Measurements from ENCODE around the gene CMIP.

Gene CMIP

GRCh38 chr16:81532491-81533174, 88.0 kb downstream of the CMIP start:
- H3K4me3 ChIP-seq (ENCODE audit: insufficient read depth, low read length, poor library complexity, severe bottlenecking) = no peak overlapping the region
- H3K9ac ChIP-seq (ENCODE audit: low read length) = no peak overlapping the region
- no peaks in the 10 kb centered on the region for H3F3A ChIP-seq (ENCODE audit: insufficient read depth)
- H3K9me2 ChIP-seq (replicated peaks; ENCODE audit: insufficient read depth, low read length) = no peaks in the 10 kb centered on the region
- peaks cover 3% of the 10 kb centered on the region; the same call in 1 of the 2 replicates for H4K20me1 ChIP-seq (ENCODE audit: low read depth, low read length)
- no peak overlapping the region for H3K4me2 ChIP-seq (ENCODE audit: low read depth, low read length, poor library complexity, severe bottlenecking)
- H3K27ac ChIP-seq (ENCODE audit: low read depth, low read length) = no peak overlapping the region
- TF ChIP-seq EZH2phosphoT487 (conservative IDR thresholded peaks at IDR 0.05; ENCODE audit: low read length) = no peak
- peaks cover 30% of the 10 kb centered on the region for H3K79me2 ChIP-seq (ENCODE audit: insufficient read depth, low read length)
- no peaks in the 10 kb centered on the region for H3K9me3 ChIP-seq (ENCODE audit: insufficient read depth, low read length)
- H2AFZ ChIP-seq (ENCODE audit: low read depth, low read length, severe bottlenecking) = no peak overlapping the region
- H3K36me3 ChIP-seq (ENCODE audit: low read length) = no peaks in the 10 kb centered on the region
- H3K27me3 ChIP-seq (ENCODE audit: low read length) = no peaks in the 10 kb centered on the region

GRCh38 chr16:81533175-81533507, 88.5 kb downstream of the CMIP start:
- Histone ChIP-seq H2AFZ (ENCODE audit: low read depth, low read length, severe bottlenecking) (no peak overlapping the region), H4K20me1 (ENCODE audit: low read depth, low read length) (peaks cover 3% of the 10 kb centered on the region; the same call in 1 of the 2 replicates), H3K79me2 (ENCODE audit: insufficient read depth, low read length) (peaks cover 29% of the 10 kb centered on the region; the same call in 1 of the 2 replicates), H3K9ac (ENCODE audit: low read length) (no peak overlapping the region), H3K27me3 (ENCODE audit: low read length) (no peaks in the 10 kb centered on the region), H3K36me3 (ENCODE audit: low read length) (no peaks in the 10 kb centered on the region), H3K4me3 (ENCODE audit: insufficient read depth, low read length, poor library complexity, severe bottlenecking) (no peak overlapping the region), H3K4me2 (ENCODE audit: low read depth, low read length, poor library complexity, severe bottlenecking) (no peak overlapping the region), H3K9me3 (ENCODE audit: insufficient read depth, low read length) (no peaks in the 10 kb centered on the region), H3K27ac (ENCODE audit: low read depth, low read length) (no peak overlapping the region), H3F3A (ENCODE audit: insufficient read depth) (no peaks in the 10 kb centered on the region), H3K9me2 (replicated peaks; ENCODE audit: insufficient read depth, low read length) (no peaks in the 10 kb centered on the region)
- TF ChIP-seq CTCF (IDR thresholded peaks at IDR 0.05; ENCODE audit: insufficient read depth, low read length, poor library complexity, severe bottlenecking) (no peak), EZH2phosphoT487 (conservative IDR thresholded peaks at IDR 0.05; ENCODE audit: low read length) (no peak)

GRCh38 chr16:81535679-81536360, 91.2 kb downstream of the CMIP start:
- no peaks in the 10 kb centered on the region for H3K9me3 ChIP-seq (ENCODE audit: insufficient read depth, low read length)
- no peak overlapping the region for H3K4me2 ChIP-seq (ENCODE audit: low read depth, low read length, poor library complexity, severe bottlenecking)
- no peak overlapping the region for H3K27ac ChIP-seq (ENCODE audit: low read depth, low read length)
- H3F3A ChIP-seq (ENCODE audit: insufficient read depth) = no peaks in the 10 kb centered on the region
- no peak overlapping the region for H2AFZ ChIP-seq (ENCODE audit: low read depth, low read length, severe bottlenecking)
- no peak overlapping the region for H3K4me3 ChIP-seq (ENCODE audit: insufficient read depth, low read length, poor library complexity, severe bottlenecking)
- H3K27me3 ChIP-seq (ENCODE audit: low read length) = no peaks in the 10 kb centered on the region
- TF ChIP-seq EZH2phosphoT487 (conservative IDR thresholded peaks at IDR 0.05; ENCODE audit: low read length) (no peak), CTCF (IDR thresholded peaks at IDR 0.05; ENCODE audit: insufficient read depth, low read length, poor library complexity, severe bottlenecking) (no peak)
- H3K79me2 ChIP-seq (ENCODE audit: insufficient read depth, low read length) = peaks cover 20% of the 10 kb centered on the region; the same call in 1 of the 2 replicates
- no peaks in the 10 kb centered on the region for H3K36me3 ChIP-seq (ENCODE audit: low read length)
- no peak overlapping the region for H3K9ac ChIP-seq (ENCODE audit: low read length)
- no peaks in the 10 kb centered on the region for H3K9me2 ChIP-seq (replicated peaks; ENCODE audit: insufficient read depth, low read length)
- H4K20me1 ChIP-seq (ENCODE audit: low read depth, low read length) = peaks cover 3% of the 10 kb centered on the region; the same call in 1 of the 2 replicates

GRCh38 chr16:81536648-81537047, 92.0 kb downstream of the CMIP start:
- Histone ChIP-seq H3K9ac (ENCODE audit: low read length) (no peak overlapping the region), H3K36me3 (ENCODE audit: low read length) (no peaks in the 10 kb centered on the region), H3K4me2 (ENCODE audit: low read depth, low read length, poor library complexity, severe bottlenecking) (no peak overlapping the region), H3K9me2 (replicated peaks; ENCODE audit: insufficient read depth, low read length) (no peaks in the 10 kb centered on the region), H3K9me3 (ENCODE audit: insufficient read depth, low read length) (no peaks in the 10 kb centered on the region), H3K4me3 (ENCODE audit: insufficient read depth, low read length, poor library complexity, severe bottlenecking) (no peak overlapping the region), H3F3A (ENCODE audit: insufficient read depth) (no peaks in the 10 kb centered on the region), H3K27me3 (ENCODE audit: low read length) (no peaks in the 10 kb centered on the region), H3K79me2 (ENCODE audit: insufficient read depth, low read length) (peaks cover 28% of the 10 kb centered on the region; the same call in 1 of the 2 replicates), H2AFZ (ENCODE audit: low read depth, low read length, severe bottlenecking) (no peak overlapping the region), H3K27ac (ENCODE audit: low read depth, low read length) (no peak overlapping the region), H4K20me1 (ENCODE audit: low read depth, low read length) (peaks cover 3% of the 10 kb centered on the region; the same call in 1 of the 2 replicates)
- TF ChIP-seq EZH2phosphoT487 (conservative IDR thresholded peaks at IDR 0.05; ENCODE audit: low read length) = no peak
- TF ChIP-seq CTCF (IDR thresholded peaks at IDR 0.05; ENCODE audit: insufficient read depth, low read length, poor library complexity, severe bottlenecking) = no peak
